Endothelial cell of umbilical vein (primary cell): ENCODE measurements around the gene TPST1. TPM values are rescaled to one million over a fixed set of nuclear protein-coding genes. Genes with fewer than 3 reads are reported as not detected.

Experiments used
- BruUV-seq: library from RNA; stranded (reverse); fragments of 400-500 nt; replicated peaks from 2 replicates; lab custom pipeline; 2021; lab: Mats Ljungman, UMichigan
- CTCF ChIA-PET: fragments of 300-600, 350-600 bp; sonication (Branson Sonifier 250); formaldehyde crosslinking; loops from one replicate; lab custom pipeline; 2021; ENCODE audit warnings: antibody characterized with exemption, inconsistent platforms; lab: Charles Lee
- POLR2A ChIA-PET: fragments of 300-600, 350-600 bp; sonication (Branson Sonifier 250); formaldehyde crosslinking; loops from one replicate; lab custom pipeline; 2021; ENCODE audit warnings: antibody characterized with exemption, inconsistent platforms; lab: Charles Lee
- DNase-seq: peaks from one replicate; pipeline ENCODE4 v3.0.0-alpha.2; 2011; ENCODE audit warnings: low read depth, low spot score
- FAIRE-seq: peaks from 2 replicates; lab custom pipeline; 2011; peaks lifted over from hg19 to GRCh38; lab: Jason Lieb, UNC
- H2AFZ ChIP-seq: 2 replicates; pipeline ENCODE4 v1.6.0; 2012; ENCODE audit warnings: low read depth, low read length, control low read depth, inconsistent platforms
- H3K27ac ChIP-seq: 2 replicates; pipeline ENCODE4 v1.5.1; 2011; ENCODE audit warnings: low read depth, mild to moderate bottlenecking, control low read depth, low read length, moderate library complexity; ENCODE audit not compliant: insufficient read depth
- H3K27me3 ChIP-seq, 2 experiments: 2 replicates each; pipeline versions ENCODE4 v1.6.0 to v1.6.1; 2011; ENCODE audit warnings: low read length in 2 of 2, mixed read lengths in 1 of 2; ENCODE audit not compliant: control insufficient read depth in 2 of 2, insufficient read depth in 2 of 2
- H3K36me3 ChIP-seq, 2 experiments: 2 replicates in 1 of 2; 3 replicates in 1 of 2; pipeline ENCODE4 v1.5.1; 2011; ENCODE audit warnings: low read length in 2 of 2, mild to moderate bottlenecking in 1 of 2, moderate library complexity in 1 of 2; ENCODE audit not compliant: control insufficient read depth in 2 of 2, insufficient read depth in 2 of 2; ENCODE audit errors: extremely low read depth in 1 of 2
- H3K4me1 ChIP-seq: 3 replicates; pipeline ENCODE4 v1.5.1; 2011; ENCODE audit warnings: mild to moderate bottlenecking, low read length; ENCODE audit not compliant: control insufficient read depth, insufficient read depth; ENCODE audit errors: extremely low read depth
- H3K4me2 ChIP-seq: 2 replicates; pipeline ENCODE4 v1.6.1; 2011; ENCODE audit warnings: low read length, control low read depth, mixed read lengths; ENCODE audit not compliant: insufficient read depth
- H3K4me3 ChIP-seq, 3 experiments: fragments of 200-600 bp in 1 of 3; sonication (generic), shearing (Covaris generic) in 1 of 3; replicated peaks in 1 of 3; 2 replicates each; pipeline ENCODE4 v1.5.1; 2011 to 2016; ENCODE audit warnings: control low read depth in 3 of 3, low read length in 3 of 3, mild to moderate bottlenecking in 2 of 3, inconsistent platforms in 1 of 3, low read depth in 1 of 3, moderate library complexity in 1 of 3; ENCODE audit not compliant: insufficient read depth in 1 of 3
- H3K79me2 ChIP-seq: 2 replicates; pipeline ENCODE4 v1.6.0; 2012; ENCODE audit warnings: low read length, inconsistent platforms; ENCODE audit not compliant: control insufficient read depth, insufficient read depth
- H3K9ac ChIP-seq: replicated peaks from 2 replicates; pipeline ENCODE3; 2011; ENCODE audit warnings: low read length, control low read depth; ENCODE audit not compliant: insufficient read depth; ENCODE audit errors: extremely low read depth
- H3K9me1 ChIP-seq: replicated peaks from 3 replicates; pipeline ENCODE4 v1.6.0; 2011; ENCODE audit warnings: mild to moderate bottlenecking, low read length; ENCODE audit not compliant: control insufficient read depth, insufficient read depth; ENCODE audit errors: extremely low read depth
- H3K9me3 ChIP-seq: replicated peaks from 2 replicates; pipeline ENCODE4 v1.5.1; 2012; ENCODE audit warnings: low read length, inconsistent platforms; ENCODE audit not compliant: control insufficient read depth, insufficient read depth
- H4K20me1 ChIP-seq: replicated peaks from 2 replicates; pipeline ENCODE3; 2011; ENCODE audit warnings: mild to moderate bottlenecking, low read length; ENCODE audit not compliant: control insufficient read depth, insufficient read depth; ENCODE audit errors: extremely low read depth
- EZH2 ChIP-seq: IDR thresholded peaks from 2 replicates; pipeline ENCODE4 v1.6.1; 2012; ENCODE audit warnings: borderline replicate concordance, low read depth, mild to moderate bottlenecking, moderate library complexity, low read length, inconsistent platforms; ENCODE audit not compliant: severe bottlenecking
- FOS ChIP-seq: IDR thresholded peaks from 2 replicates; pipeline ENCODE4 v1.6.1; 2011; ENCODE audit warnings: mild to moderate bottlenecking, low read length, moderate library complexity, borderline replicate concordance; ENCODE audit not compliant: insufficient read depth
- GATA2 ChIP-seq: IDR thresholded peaks from 2 replicates; pipeline ENCODE4 v1.7.0; 2011; ENCODE audit warnings: low read depth, mild to moderate bottlenecking, moderate library complexity, mixed read lengths, low read length; ENCODE audit not compliant: insufficient read length, insufficient read depth
- JUN ChIP-seq: IDR thresholded peaks from 2 replicates; pipeline ENCODE4 v1.6.1; 2011; ENCODE audit warnings: borderline replicate concordance, low read depth; ENCODE audit not compliant: insufficient read length, insufficient read depth
- MYC ChIP-seq: IDR thresholded peaks from one replicate; pipeline ENCODE4 v1.6.1; 2011; ENCODE audit warnings: mild to moderate bottlenecking, low read depth, low read length
- POLR2A ChIP-seq: IDR thresholded peaks from 2 replicates; pipeline ENCODE4 v1.6.1; 2012; ENCODE audit warnings: low read depth, mild to moderate bottlenecking, control low read depth, low read length
- POLR2AphosphoS5 ChIP-seq: IDR thresholded peaks from 2 replicates; pipeline ENCODE4 v1.6.1; 2012; ENCODE audit warnings: low read depth, mild to moderate bottlenecking, control low read depth, low read length, moderate library complexity; ENCODE audit not compliant: insufficient read depth
- dilution Hi-C: fragments of 300-500 bp; cut with MboI; formaldehyde crosslinking; loops from one replicate; pipeline ENCODE4 v1.15.0; 2019; ENCODE audit warnings: low sequenced_read_pairs; ENCODE audit not compliant: extremely low pct_ligation_motif_present
- intact Hi-C: fragments of 100-400 bp; cut with micrococcal nuclease; formaldehyde crosslinking; loops from one replicate; pipeline ENCODE4 v1.10.0; 2022
- polyA plus RNA-seq, 4 experiments: library from polyadenylated mRNA; depleted of rRNA in 3 of 4; stranded (reverse) in 3 of 4; unstranded in 1 of 4; fragments of >200 nt; gene quantifications; 2 replicates each; pipeline versions ENCODE4 v1.2.1 to v1.2.3, GENCODE V29; 2011 to 2012; ENCODE audit warnings: missing spikeins in 1 of 4
- total RNA-seq: library from RNA; stranded (reverse); gene quantifications from 2 replicates; pipeline ENCODE4 v1.2.3, GENCODE V29; 2021
- TF ChIP-seq, protein P1 (sequence below): IDR thresholded peaks from 2 replicates; pipeline ENCODE4 v1.6.1; 2011; ENCODE audit not compliant: insufficient read depth, insufficient read length
- TF ChIP-seq, protein P2 (sequence below), 2 donors: IDR thresholded peaks; 1 replicate in 1 of 2; 2 replicates in 1 of 2; pipeline ENCODE4 v1.5.1; 2011; ENCODE audit warnings: low read length in 2 of 2, mild to moderate bottlenecking in 2 of 2, moderate library complexity in 2 of 2, control low read depth in 1 of 2, inconsistent platforms in 1 of 2, low read depth in 1 of 2; ENCODE audit not compliant: insufficient read depth in 1 of 2; ENCODE audit errors: extremely low read depth in 1 of 2

Gene TPST1
- total and polyA plus RNA-seq, 2 donors (not counting 3 experiments of a cell fraction or from before 2014, with no cell fraction given): 18.7 to 21.0 TPM

GRCh38 chr7:66219805-66220204 is 14.7 kb downstream of the TPST1 start:
- DNase-seq (no peak), FAIRE-seq (no peak)
- H3K27ac ChIP-seq: no peak overlapping the region
- no TSS peak for BruUV-seq
- no peaks in the 10 kb centered on the region for H3K27me3 ChIP-seq
- TF ChIP-seq, protein P1, sequence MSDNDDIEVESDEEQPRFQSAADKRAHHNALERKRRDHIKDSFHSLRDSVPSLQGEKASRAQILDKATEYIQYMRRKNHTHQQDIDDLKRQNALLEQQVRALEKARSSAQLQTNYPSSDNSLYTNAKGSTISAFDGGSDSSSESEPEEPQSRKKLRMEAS: no peak
- TF ChIP-seq JUN: no peak
- TF ChIP-seq, protein P2, sequence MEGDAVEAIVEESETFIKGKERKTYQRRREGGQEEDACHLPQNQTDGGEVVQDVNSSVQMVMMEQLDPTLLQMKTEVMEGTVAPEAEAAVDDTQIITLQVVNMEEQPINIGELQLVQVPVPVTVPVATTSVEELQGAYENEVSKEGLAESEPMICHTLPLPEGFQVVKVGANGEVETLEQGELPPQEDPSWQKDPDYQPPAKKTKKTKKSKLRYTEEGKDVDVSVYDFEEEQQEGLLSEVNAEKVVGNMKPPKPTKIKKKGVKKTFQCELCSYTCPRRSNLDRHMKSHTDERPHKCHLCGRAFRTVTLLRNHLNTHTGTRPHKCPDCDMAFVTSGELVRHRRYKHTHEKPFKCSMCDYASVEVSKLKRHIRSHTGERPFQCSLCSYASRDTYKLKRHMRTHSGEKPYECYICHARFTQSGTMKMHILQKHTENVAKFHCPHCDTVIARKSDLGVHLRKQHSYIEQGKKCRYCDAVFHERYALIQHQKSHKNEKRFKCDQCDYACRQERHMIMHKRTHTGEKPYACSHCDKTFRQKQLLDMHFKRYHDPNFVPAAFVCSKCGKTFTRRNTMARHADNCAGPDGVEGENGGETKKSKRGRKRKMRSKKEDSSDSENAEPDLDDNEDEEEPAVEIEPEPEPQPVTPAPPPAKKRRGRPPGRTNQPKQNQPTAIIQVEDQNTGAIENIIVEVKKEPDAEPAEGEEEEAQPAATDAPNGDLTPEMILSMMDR (IDR thresholded peaks at IDR 0.05; ENCODE audit: extremely low read depth in 1 of 2, insufficient read depth in 1 of 2, low read depth in 1 of 2, low read length in 2 of 2): no peak
- TF ChIP-seq MYC: no peak
- TF ChIP-seq POLR2A: no peak
- no peak for TF ChIP-seq EZH2
- TF ChIP-seq POLR2AphosphoS5: no peak
- TF ChIP-seq FOS: no peak
- TF ChIP-seq GATA2: no peak
- no peak overlapping the region for H3K9ac ChIP-seq
- no peaks in the 10 kb centered on the region for H4K20me1 ChIP-seq
- no peaks in the 10 kb centered on the region for H3K36me3 ChIP-seq
- H3K4me1 ChIP-seq: no peaks in the 10 kb centered on the region
- no peaks in the 10 kb centered on the region for H3K9me3 ChIP-seq
- dilution Hi-C loops: no loop called here
- ChIA-PET POLR2A (no interaction called here), CTCF (interaction anchor here (1.2 to 1.6 kb wide), 2 partner anchors 27 to 37 kb away, joined by 3 to 4 read pairs; no protein-coding TSS in a partner anchor)
- no peak overlapping the region for H3K4me3 ChIP-seq
- intact Hi-C loops: no loop called here
- no peak overlapping the region for H2AFZ ChIP-seq
- no peak overlapping the region for H3K4me2 ChIP-seq
- H3K9me1 ChIP-seq: no peaks in the 10 kb centered on the region
- H3K79me2 ChIP-seq: peaks cover 12% of the 10 kb centered on the region
